HG03558 (cell line): ENCODE measurements around the gene SMAD6.

ENCODE experiments used
- ATAC-seq: cut with Tn5 transposase; IDR thresholded peaks from one replicate; pipeline ENCODE4 v1.9.1; 2021; ENCODE audit warnings: moderate number of reproducible peaks; ENCODE audit not compliant: unreplicated experiment; ENCODE audit errors: extremely low read depth

Gene SMAD6

DNA sequence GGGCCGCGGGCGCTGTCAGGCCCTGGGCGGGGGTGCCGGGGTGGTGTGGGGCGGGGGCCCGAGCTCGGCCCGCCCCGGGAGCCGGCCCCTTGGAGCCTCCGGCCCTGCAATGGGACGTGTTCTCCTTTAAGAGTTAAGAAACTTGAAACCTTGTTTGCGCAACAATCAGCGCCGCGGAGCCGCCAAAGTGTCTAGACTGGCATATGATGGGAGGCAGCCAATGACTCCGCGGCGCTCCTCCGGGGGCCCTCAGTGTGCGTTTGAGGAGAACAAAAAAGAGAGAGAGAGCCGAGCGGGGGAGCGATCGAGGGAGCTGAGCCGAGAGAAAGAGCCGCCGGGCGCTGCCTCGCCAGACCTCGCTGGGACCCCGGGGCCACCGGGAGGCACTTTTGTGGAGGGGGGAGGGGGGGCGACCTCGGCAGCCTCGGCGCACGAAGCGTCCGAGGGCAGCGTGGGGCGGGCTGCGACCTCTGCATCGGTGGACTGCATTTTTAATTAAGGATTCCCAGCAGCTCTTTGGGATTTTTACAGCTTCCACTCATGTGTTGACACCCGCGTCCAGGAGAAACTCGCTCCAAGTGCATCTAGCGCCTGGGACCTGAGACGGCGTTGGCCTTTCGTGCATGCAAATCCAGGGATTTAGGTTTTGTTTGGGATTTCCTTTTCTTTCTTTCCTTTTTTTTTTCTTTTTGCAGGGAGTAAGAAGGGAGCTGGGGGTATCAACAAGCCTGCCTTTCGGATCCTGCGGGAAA, at the start of gene SMAD6:
Gene SMAD6, plus strand, starts transcription at position 202 of the 752 bp plus-strand sequence. CDS start 1,023 bp downstream, outside the sequence.
- no peak for ATAC-seq

DNA sequence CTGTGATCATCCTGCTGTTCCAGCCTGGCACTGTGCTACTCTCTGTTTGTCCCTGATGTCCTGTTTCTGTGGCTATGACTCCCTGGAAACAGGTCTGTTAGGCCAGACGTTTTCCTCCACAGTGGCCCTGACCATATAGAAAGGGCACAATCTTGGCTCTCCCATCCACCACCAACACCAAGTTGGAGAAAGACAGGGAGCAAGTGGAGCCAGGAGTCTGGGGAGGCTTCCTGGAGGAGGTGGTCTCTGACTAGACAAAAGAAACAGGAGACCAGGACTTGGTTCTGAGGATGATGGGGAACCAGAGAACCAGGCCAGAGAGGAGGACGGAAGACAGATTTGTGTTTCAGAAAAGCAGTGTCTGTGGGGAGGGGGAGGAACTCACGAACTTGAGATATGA, 49.2 kb upstream of the SMAD6 start:
- no peak for ATAC-seq

DNA sequence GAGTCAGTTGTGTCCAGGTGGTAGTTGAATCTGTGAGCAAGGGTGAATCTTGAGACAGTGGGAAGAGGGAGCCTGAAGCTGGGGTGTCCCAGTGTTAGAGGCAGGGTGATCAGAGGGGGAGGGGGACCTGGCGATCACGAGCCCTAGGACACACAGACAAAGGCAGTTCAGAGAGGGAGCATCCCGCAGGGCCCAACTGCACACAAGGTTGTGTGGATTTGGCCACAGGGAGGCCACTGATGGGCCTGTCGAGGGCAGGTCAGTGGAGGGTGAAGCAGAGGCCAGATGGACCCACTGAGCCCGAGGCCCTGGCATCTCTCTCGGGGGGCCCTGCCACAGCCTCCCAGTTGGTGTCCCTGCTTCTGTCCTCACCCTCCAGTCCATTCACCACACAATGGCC, 48.6 kb upstream of the SMAD6 start:
- ATAC-seq: no peak

DNA sequence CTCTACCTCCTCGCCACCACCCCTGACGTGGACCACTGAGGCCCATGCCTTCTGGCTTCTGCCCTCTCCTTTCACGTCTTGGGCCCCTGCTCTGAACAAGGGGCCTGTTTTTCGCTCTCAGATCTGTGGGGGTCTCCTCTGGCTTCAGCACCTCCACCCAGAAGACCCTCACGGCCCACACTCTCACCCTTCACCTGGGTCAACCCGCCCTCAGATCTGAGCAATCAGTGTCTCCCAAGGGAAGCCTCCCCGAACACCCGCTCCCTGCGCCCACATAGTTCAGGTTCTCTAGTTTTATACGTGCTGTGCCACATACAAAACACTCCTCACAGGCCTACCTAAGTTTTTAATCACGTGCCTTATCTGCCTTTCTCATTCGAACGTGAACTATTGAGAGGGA, 48.2 kb upstream of the SMAD6 start:
- ATAC-seq: no peak

DNA sequence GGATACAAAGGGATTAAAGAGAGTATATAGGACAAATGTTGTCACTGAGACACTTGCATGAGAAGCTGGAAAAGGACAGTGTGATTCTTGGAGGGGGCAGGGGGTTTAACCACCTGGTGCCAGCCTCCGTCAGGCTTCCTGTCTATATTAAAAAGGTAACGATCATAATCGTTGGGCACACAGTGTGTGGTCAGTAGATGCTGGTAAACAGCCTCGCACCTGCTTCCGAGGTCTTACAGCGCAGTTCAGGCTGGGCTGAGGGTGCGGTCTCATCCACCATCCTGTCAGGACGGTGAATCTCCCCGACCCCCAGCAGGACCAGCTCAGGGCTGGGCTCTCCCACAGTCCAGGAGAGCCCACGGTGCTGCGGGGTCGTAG, 47.7 kb upstream of the SMAD6 start:
- no peak for ATAC-seq

DNA sequence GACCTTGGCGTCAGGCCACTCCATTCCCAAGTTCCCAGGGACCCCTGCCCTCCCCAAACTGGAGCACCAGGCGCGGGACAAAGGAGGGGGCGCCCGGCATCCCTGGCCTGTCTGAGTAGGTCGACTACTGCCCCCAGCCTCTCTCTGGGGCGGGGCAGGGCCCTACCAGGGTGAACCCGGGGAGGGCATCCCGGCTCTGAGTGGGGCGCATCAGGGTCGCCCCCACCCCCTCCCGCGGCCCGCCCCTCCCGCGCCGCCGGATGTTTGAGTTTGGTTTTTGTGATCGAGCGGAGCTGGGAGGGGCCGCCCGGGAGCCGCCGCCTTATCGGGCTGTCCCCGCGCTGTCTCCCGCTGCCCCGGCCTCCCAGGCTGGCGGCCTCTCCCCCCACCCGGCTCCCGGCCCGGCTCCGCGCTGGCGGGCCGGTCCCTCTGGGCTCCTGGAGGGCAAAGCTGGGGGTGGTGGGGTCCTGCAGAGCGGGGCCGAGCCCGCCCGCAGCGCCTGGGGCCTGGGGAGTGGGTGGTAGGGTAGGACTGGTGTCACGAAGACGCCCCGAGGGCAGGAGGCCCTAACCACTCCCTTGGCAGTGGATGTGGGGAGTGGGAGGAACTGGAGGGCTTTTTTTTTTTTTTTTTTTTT, 47.2 kb upstream of the SMAD6 start:
- no peak for ATAC-seq

DNA sequence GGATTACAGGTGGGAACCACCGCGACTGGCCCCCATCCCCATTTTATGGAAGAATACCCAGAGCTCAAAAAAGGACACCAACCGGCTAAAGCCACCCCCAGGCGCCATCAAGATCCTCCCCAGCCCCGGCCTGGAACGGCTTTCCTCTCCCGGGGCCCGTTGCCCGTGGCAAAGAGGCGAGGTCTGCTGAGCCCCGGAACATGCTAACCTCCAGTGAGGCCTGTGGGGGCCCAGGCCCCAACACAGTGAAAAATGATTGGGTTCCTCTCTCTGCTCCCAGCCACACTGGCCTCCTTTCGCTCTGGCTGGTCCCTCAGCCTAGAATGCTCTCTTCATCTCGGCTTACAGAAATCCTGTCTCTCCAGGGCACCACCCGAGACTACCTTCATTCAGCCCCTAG, 46.5 kb upstream of the SMAD6 start:
- no peak for ATAC-seq

DNA sequence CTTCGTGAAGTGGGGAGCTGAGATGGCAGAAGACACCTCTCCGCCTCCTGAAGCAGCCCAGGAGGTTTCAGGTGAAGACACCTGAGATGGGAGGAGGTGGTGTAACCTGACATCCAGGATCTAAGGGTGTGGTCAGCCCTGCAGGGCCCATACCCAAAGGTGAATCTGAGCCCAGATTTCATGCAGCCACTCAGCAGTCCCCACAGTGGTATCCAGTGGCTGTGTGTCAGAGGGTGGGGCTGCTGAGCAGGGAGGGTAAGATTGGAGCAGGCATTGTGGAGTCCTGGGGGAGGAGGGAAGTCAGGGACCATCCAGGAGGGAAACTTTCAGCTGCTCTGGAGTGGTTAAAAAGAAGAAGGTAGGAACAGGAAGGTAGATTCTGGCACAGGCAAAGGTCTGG, 46.0 kb upstream of the SMAD6 start:
- no peak for ATAC-seq

DNA sequence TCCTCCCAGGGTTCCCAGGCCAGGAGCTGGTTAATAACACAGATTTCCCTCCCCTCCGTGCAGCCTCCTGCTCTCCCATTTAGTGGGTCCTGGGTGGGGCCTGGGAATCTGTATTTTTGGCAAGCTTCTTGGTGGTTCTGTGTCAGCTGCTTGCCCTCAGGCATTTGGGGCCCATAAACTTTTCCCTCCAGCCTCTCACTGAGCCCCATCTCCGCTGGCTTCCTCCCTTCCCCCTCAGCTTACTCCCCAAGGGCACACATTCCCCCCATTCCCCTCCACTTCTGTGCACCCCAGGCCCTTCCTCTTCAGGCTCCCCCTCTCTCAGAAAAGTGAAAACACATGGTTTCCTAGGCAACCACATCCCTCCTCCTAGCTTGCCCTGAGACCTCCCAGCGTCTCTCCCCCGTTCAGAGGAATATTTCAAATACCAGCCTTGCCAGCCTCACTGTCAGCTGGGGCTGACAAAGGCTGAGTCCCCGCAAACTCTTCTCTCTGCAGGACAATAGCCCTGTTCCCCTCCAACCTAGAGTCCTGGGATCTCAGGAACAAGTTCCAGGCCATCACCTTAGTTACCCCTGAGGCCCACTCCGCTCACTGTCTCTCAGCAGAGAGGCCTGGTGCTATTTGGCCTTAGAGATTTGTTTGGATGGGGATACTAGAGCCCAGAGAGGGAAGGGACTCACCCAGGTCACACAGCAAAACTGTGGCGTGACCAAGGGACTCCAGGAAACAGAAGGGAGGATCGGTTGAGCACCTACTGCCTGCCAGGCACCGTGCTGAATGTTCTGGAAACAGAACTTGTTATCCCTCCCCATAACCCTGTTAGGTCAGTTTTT, 44.6 kb upstream of the SMAD6 start:
- ATAC-seq: no peak

DNA sequence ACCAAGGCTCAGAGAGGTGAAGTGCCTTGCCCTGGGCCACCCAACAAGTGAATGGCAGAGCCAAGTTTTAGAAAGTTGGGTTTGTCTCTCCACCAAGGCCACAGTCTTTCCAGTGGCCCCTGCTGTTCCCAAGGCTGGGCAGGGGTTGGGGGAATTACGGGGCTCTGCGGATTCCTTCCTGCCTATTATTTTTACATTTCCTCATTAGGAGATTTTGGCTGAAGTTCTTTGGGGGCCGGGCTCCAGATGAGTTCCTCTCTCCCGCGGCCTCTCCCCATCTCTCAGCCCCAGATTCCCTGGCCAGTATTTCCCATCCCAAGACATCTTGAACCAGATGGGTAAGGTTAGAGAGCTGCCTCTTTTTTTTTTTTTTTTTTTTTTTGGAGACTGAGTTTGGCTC, 44.0 kb upstream of the SMAD6 start:
- no peak for ATAC-seq

DNA sequence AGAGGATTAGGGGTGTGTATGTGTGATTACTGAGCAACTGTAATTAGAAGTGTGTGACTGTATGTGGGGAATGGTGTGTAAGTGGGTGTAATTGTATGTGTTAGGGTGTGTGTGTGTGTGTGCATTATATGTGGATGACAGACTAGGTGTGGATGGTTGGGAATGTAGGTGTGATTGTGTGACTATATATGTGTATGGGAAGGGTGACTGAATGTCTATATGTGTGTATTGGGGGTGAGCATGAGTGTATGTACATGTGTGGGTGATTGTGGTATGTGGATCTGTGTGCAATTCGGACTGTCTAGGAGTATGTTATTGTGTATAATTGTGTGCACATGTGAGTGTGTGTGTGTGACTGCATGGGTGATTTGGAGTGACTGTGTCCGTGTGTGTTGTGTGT, 43.2 kb upstream of the SMAD6 start:
- no peak for ATAC-seq

DNA sequence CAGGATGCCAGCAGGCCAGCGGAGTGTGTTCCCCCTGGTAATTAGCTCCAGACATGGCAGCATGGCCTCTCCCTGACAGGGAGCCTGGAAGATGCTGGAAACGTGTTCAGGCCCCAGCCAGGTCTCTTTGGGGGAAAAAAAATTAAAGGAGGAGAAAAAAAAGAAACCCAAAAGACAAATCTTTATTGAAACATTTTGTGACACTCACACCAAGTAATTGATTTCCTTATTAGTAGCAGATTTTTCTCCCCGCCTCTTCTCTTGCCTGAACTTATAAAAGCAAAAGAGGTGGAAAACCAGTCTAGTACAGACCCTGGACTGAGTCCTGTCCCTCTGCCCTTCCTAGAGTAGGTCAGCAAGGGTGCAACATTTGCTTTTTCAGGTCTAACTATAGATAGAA, 42.7 kb upstream of the SMAD6 start:
- no peak for ATAC-seq

DNA sequence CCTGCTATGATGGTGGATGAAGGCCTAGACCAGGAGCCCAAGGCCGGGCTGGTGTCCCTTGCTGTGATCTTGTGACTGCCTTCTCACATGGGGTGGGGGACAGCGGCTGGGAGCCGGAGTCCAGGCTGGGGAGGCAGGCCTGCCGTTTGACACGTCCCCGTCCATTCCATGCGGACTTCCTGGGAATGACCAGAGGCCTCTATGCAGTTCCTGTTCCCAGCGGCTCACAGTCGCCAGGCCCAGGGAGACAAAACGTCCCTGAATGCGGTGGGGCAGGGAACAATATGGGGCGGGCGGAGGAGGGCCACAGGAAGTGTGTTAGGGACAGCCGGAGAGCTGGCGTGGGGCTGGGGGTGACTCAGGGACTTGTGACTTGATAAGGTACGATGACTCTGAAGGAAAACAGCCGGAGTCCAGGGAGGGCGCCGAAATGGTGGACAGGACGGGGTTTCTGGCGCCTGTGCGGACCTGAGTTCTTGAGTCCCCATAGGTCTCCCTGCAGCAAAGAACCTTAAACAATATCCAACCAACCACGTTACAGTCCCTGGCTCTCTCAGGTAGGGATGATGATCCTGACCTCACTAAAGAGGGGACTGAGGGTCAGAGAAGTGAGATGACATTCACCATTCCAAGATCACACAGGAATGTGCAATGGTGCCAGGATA, 40.5 kb upstream of the SMAD6 start:
- no peak for ATAC-seq

DNA sequence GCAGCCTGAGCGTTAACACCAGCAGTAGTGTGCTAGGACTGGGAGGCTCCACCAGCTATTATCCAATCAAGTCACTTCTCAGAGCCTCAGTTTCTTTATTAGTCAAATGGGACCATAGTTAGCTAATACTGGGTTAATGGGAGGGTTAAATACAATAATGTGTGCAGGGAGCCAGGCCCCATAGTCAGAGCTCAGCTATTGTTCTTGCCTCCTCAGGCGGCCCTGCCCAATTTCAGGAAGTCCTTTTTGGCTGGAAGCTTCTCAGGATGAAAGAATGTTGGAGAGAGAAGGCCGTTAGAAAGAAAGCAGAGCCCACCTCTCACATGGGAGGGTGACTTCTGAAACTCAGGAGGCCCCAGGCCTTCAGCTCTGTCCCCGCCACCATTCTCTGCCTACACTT, 39.5 kb upstream of the SMAD6 start:
- ATAC-seq: no peak

DNA sequence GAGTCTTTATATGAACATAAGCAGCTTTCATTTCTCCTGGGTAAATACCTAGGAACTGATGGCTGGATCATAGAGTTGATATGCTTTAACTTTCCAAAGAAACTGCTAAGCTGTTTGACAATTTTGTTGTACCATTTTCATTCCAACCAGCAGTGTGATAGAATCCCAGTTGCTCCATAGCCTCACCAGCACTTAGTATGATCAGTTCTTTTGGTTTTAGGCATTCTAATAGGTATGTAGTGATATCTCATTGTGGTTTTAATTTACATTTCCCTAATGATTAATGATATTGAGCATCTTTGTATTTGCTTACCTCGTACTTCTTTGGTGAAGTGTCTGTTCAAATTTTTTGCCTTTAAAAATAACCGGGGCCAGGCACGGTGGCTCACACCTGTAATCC, 38.4 kb upstream of the SMAD6 start:
- no peak for ATAC-seq

DNA sequence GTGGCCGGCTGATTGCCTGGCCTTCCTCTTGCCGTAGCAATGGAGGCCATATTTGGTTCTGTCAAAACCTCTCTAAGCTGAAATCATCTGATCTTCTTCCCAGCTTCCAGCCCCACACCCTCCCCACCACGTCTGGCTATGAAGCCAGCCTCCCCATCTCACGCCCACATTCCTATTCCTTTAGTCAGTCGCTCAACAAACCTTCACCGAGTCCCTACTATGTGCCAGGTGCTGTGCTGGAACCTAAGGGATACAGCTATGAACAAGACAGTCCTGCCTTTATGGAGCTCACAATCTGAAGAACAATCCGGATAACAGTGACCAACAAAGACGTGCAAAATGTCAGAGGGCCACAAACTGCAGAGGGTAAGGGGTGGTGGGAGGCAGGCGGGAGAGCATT, 31.9 kb upstream of the SMAD6 start:
- no peak for ATAC-seq

DNA sequence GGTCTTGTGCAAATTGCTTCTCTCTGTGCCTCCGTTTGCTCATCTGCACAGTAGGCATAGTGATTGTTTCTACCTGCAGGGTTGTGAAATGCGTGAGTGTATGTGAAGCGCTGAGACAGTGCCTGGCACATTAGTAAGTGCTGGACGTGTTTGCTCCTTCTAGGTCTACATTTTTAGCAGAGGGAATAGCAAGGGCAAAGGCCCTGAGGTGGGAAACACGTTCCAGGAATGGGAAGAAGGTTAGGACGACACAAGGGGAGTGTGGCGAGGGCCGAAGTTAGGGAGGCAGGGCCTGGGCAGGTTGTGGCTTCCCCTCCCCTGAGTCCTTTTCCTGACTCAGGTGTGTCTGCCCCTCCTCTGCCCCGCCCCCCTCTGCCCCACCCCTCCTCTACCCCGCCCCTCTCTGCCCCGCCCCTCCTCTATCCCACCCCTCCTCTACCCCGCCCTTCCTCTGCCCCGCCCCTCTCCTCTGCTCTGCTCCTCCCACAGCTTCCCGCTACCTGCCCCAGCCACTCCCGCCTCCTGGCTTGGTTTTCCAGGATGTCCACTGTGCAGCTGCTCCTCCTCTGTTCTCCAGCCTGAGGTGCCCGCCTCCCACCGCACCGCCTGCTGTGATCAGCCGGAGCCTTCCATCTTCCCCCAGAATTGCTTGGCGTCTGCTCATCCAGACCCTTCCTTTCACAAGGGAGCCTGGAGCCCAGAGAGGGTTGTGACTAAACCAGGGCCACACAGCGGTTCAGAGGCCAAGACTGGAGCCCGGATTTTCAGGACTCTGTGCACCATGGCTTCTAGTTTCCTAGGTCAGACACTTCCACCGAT, 31.1 kb upstream of the SMAD6 start:
- ATAC-seq: no peak

DNA sequence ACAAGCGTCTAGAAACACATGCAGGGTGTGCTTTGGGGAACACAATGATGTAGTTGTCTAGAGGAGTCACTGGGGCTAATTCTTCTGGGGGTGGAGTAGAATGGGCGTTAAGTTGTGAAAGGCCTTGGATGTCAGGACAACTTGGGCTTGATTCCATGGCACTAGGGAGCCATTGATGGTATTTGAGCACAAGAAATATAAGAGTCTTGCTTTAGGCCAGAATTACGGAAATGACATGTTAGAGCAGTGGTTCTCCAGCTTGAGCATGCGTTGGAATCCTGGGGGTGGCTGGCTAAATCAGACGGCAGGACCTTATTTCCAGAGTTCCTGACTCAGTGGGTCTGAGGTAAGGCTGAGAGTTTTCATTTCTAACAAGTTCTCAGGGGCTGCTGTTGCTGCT, 29.2 kb upstream of the SMAD6 start:
- ATAC-seq: no peak

DNA sequence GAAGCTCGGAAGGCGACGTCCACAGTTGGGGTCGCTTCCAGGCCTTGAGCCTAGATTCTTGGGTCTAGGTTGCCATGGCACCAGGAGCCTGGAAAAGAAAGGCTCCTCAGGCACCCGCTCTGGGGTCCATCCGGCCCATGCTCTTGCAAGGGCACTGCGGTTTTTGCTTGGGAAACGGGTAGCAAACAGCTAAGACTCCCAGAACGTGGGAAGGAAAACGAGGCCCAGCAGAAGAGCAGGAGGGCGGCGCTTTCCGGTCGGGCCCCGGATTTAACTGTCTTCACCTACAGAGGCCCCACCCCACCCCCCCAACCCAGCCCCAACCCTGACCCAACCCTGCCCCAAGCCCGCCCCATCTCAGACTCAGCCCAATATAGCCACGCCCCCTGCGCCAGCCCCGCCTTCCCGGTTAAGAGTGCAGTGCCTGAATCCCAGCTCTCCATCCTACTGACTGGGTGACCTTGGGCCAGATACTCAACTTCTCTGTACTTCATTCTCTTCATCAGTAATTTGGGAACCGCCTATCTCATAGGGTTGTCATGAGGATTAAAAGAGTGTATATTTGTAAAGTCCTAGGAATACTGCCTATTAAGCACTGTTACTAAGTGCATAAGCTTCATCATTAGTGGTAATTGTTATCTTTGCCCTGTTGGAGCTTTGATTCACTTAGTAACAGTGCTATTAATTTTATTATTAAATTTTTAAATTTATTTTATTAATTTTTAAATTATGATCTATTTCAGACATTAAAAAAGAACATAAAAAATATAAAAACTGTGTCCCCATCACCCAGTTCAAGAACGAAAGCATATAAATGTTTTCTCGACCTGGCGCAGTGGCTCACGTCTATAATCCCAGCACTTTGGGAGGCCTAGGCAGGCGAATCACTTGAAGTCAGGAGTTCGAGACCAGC, 28.4 kb upstream of the SMAD6 start:
- no peak for ATAC-seq
